GM12891 (cell line): ENCODE measurements around the gene SIAH1.

Source experiments
- POLR2A ChIP-seq: IDR thresholded peaks from 2 replicates; pipeline ENCODE4 v1.6.1; 2011; ENCODE audit warnings: low read depth, low read length, control low read depth
- POLR2AphosphoS5 ChIP-seq: IDR thresholded peaks from 2 replicates; pipeline ENCODE4 v1.6.1; 2011; ENCODE audit warnings: low read depth, low read length, control low read depth
- POU2F2 ChIP-seq: IDR thresholded peaks from 2 replicates; pipeline ENCODE4 v1.6.1; 2011; ENCODE audit warnings: low read depth, mild to moderate bottlenecking, control low read depth, low read length, moderate library complexity

DNA sequence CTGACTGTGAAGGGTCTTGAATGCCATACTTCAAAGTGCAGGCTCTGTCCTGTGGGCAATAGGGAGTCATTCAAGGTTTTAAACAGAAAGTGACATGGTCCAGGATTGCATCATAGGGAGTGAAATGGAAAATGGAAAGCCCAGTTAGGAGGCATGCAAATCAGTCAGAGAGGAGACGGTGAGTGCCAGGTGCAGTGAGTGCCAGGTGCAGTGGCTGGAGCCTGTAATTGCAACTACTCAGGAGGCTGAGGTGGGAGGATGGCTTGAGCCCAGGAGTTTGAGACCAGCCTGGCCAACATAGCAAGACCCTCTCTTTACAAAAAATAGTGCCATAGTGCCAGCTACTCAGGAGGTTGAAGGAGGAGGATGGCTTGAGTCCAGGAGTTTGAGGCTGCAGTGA lies 35.2 kb upstream of the SIAH1 start:
- TF ChIP-seq POU2F2 (no peak), POLR2A (no peak), POLR2AphosphoS5 (no peak)
